Fibroblast of lung (primary cell): ENCODE data around the gene YRDC. TPM values are rescaled to one million over a fixed set of nuclear protein-coding genes. Genes with fewer than 3 reads are reported as not detected.

Experiments used
- DNase-seq, 2 donors: peaks; one replicate each; pipeline versions ENCODE4 v3.0.0 to v3.0.0-alpha.2; 2010; ENCODE audit warnings: low read depth in 2 of 2
- H2AFZ ChIP-seq: 2 replicates; pipeline ENCODE4 v1.5.1; 2012; ENCODE audit warnings: low read length, control low read depth, inconsistent platforms
- H3K27ac ChIP-seq: 2 replicates; pipeline ENCODE4 v1.5.1; 2011; ENCODE audit warnings: low read length, control low read depth; ENCODE audit not compliant: insufficient read depth
- H3K27me3 ChIP-seq: 2 replicates; pipeline ENCODE4 v1.5.1; 2011; ENCODE audit warnings: mild to moderate bottlenecking, low read length; ENCODE audit not compliant: control insufficient read depth, insufficient read depth
- H3K36me3 ChIP-seq: 2 replicates; pipeline ENCODE4 v1.5.1; 2011; ENCODE audit warnings: low read length; ENCODE audit not compliant: control insufficient read depth, insufficient read depth
- H3K4me1 ChIP-seq: 2 replicates; pipeline ENCODE4 v1.5.1; 2011; ENCODE audit warnings: low read length; ENCODE audit not compliant: control insufficient read depth, insufficient read depth; ENCODE audit errors: extremely low read depth
- H3K4me2 ChIP-seq: 2 replicates; pipeline ENCODE4 v1.5.1; 2011; ENCODE audit warnings: low read length, control low read depth; ENCODE audit not compliant: insufficient read depth; ENCODE audit errors: extremely low read depth
- H3K4me3 ChIP-seq, 4 experiments: fragments of 200-600 bp in 1 of 4; sonication (generic) in 1 of 4; replicated peaks in 1 of 4; 2 replicates each; pipeline ENCODE4 v1.5.1; 2011 to 2016; ENCODE audit warnings: low read length in 4 of 4, low read depth in 3 of 4, mild to moderate bottlenecking in 3 of 4, control low read depth in 2 of 4, inconsistent platforms in 1 of 4, mixed read lengths in 1 of 4; ENCODE audit not compliant: insufficient read depth in 1 of 4; ENCODE audit errors: control extremely low read depth in 1 of 4
- H3K79me2 ChIP-seq: 2 replicates; pipeline ENCODE4 v1.5.1; 2012; ENCODE audit warnings: mild to moderate bottlenecking, low read length, inconsistent platforms; ENCODE audit not compliant: control insufficient read depth, insufficient read depth
- H3K9ac ChIP-seq: 2 replicates; pipeline ENCODE4 v1.5.1; 2011; ENCODE audit warnings: mild to moderate bottlenecking, low read length, control low read depth; ENCODE audit not compliant: insufficient read depth
- H3K9me3 ChIP-seq: 2 replicates; pipeline ENCODE4 v1.5.1; 2012; ENCODE audit warnings: low read depth, low read length; ENCODE audit not compliant: control insufficient read depth, insufficient read depth
- H4K20me1 ChIP-seq: 2 replicates; pipeline ENCODE4 v1.5.1; 2011; ENCODE audit warnings: low read length; ENCODE audit not compliant: control insufficient read depth, insufficient read depth; ENCODE audit errors: extremely low read depth
- CTCF ChIP-seq, 2 donors: IDR thresholded peaks in 1 of 2; conservative IDR thresholded peaks in 1 of 2; 1 replicate in 1 of 2; 2 replicates in 1 of 2; pipeline ENCODE4 v1.5.1; 2011 to 2012; ENCODE audit warnings: low read length in 2 of 2, control low read depth in 1 of 2, inconsistent platforms in 1 of 2, low read depth in 1 of 2, mild to moderate bottlenecking in 1 of 2
- EZH2 ChIP-seq: IDR thresholded peaks from 2 replicates; pipeline ENCODE4 v1.5.1; 2012; ENCODE audit warnings: low read length, control low read depth, mild to moderate bottlenecking; ENCODE audit errors: missing control alignments
- polyA plus RNA-seq, 2 donors: library from polyadenylated mRNA; depleted of rRNA in 1 of 2; stranded (reverse) in 1 of 2; unstranded in 1 of 2; fragments of >200 nt; gene quantifications; 2 replicates each; pipeline ENCODE4 v1.2.1, GENCODE V29; 2011 to 2012; ENCODE audit warnings: missing spikeins in 1 of 2
- total RNA-seq: library from RNA; depleted of rRNA; stranded (reverse); fragments of >200 nt; gene quantifications from 2 replicates; pipeline ENCODE4 v1.2.1, GENCODE V29; 2014

YRDC gene
- total and polyA plus RNA-seq, 2 donors (not counting 1 experiment from before 2014, with no cell fraction given): 9.9 to 14.0 TPM

GRCh38 chr1:37821481-37821880, 13.5 kb upstream of the YRDC start:
- no peak for DNase-seq
- H3K27ac ChIP-seq: no peak overlapping the region
- H3K36me3 ChIP-seq: peaks cover 7% of the 10 kb centered on the region
- no peak overlapping the region for H3K9ac ChIP-seq
- no peaks in the 10 kb centered on the region for H3K9me3 ChIP-seq
- no peaks in the 10 kb centered on the region for H3K27me3 ChIP-seq
- no peak for TF ChIP-seq CTCF (conservative IDR thresholded peaks at IDR 0.05 in 1 of 2, IDR thresholded peaks at IDR 0.05 in 1 of 2; ENCODE audit: low read depth in 1 of 2, low read length in 2 of 2)
- no peak for TF ChIP-seq EZH2
- no peaks in the 10 kb centered on the region for H3K79me2 ChIP-seq
- H3K4me1 ChIP-seq: no peaks in the 10 kb centered on the region
- no peak overlapping the region for H2AFZ ChIP-seq
- H3K4me2 ChIP-seq: no peak overlapping the region
- no peak overlapping the region for H3K4me3 ChIP-seq
- H4K20me1 ChIP-seq: no peaks in the 10 kb centered on the region

GRCh38 chr1:37817481-37817880, 9.5 kb upstream of the YRDC start:
- no peaks in the 10 kb centered on the region for H3K9me3 ChIP-seq
- no peak overlapping the region for H3K4me3 ChIP-seq
- peak overlapping the region; percentile 7 for H3K9ac ChIP-seq
- peaks cover 23% of the 10 kb centered on the region for H3K36me3 ChIP-seq
- H3K4me2 ChIP-seq: no peak overlapping the region
- TF ChIP-seq EZH2 (no peak), CTCF (conservative IDR thresholded peaks at IDR 0.05 in 1 of 2, IDR thresholded peaks at IDR 0.05 in 1 of 2; ENCODE audit: low read depth in 1 of 2, low read length in 2 of 2) (no peak)
- DNase-seq: peak in 1 of 2 donors; percentile 44
- H4K20me1 ChIP-seq: no peaks in the 10 kb centered on the region
- no peaks in the 10 kb centered on the region for H3K4me1 ChIP-seq
- no peak overlapping the region for H2AFZ ChIP-seq
- no peaks in the 10 kb centered on the region for H3K27me3 ChIP-seq
- H3K27ac ChIP-seq: no peak overlapping the region
- H3K79me2 ChIP-seq: peaks cover 4% of the 10 kb centered on the region

DNA sequence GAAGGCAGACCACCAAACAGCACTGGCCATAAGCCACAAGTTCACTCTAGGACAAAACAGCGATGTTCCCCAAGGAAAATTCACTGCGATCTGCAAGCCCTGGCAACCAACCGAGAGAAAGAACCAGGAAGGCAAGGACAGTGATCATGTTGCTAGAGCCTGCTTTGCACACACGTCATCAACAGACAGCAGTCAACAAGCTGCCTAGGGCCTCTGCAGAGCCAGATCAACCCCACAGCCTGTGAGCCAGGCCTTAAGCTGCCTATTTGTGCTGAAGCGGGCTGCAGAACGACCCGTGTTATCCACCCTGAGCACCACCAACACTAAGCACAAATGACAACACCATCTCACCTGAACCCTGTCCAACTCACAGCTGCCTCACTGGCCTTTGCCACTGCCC, 6.2 kb upstream of the YRDC start:
- peaks cover 18% of the 10 kb centered on the region for H3K36me3 ChIP-seq
- DNase-seq: no peak
- H4K20me1 ChIP-seq: no peaks in the 10 kb centered on the region
- H3K9ac ChIP-seq: no peak overlapping the region
- no peak overlapping the region for H3K4me3 ChIP-seq
- peaks cover 8% of the 10 kb centered on the region for H3K79me2 ChIP-seq
- peaks cover 7% of the 10 kb centered on the region for H3K4me1 ChIP-seq
- no peak overlapping the region for H3K4me2 ChIP-seq
- H3K27me3 ChIP-seq: no peaks in the 10 kb centered on the region
- H3K9me3 ChIP-seq: no peaks in the 10 kb centered on the region
- no peak for TF ChIP-seq EZH2
- TF ChIP-seq CTCF (conservative IDR thresholded peaks at IDR 0.05 in 1 of 2, IDR thresholded peaks at IDR 0.05 in 1 of 2; ENCODE audit: low read depth in 1 of 2, low read length in 2 of 2): no peak
- no peak overlapping the region for H3K27ac ChIP-seq
- H2AFZ ChIP-seq: no peak overlapping the region
